Common myeloid progenitor, CD34-positive (primary cell): ENCODE measurements around the gene RBM14.

ENCODE experiments used
- CTCF ChIA-PET: fragments of 350-600 bp; sonication (Branson Sonifier 250); formaldehyde crosslinking; loops from one replicate; lab custom pipeline; 2021; ENCODE audit warnings: antibody characterized with exemption; lab: Charles Lee
- POLR2A ChIA-PET: fragments of 350-600 bp; sonication (Branson Sonifier 250); formaldehyde crosslinking; loops from one replicate; lab custom pipeline; 2021; ENCODE audit warnings: antibody characterized with exemption; lab: Charles Lee
- DNase-seq, 3 donors: peaks; one replicate each; pipeline versions ENCODE4 v3.0.0 to v3.0.0-alpha.2; 2013
- H3K27ac ChIP-seq, 2 experiments: 1 replicate in 1 of 2; 2 replicates in 1 of 2; pipeline ENCODE4 v1.7.0; 2013; ENCODE audit warnings: inconsistent platforms in 2 of 2, low read length in 2 of 2, mild to moderate bottlenecking in 2 of 2, low read depth in 1 of 2, moderate library complexity in 1 of 2; ENCODE audit not compliant: severe bottlenecking in 2 of 2, insufficient read depth in 1 of 2, poor library complexity in 1 of 2
- H3K27me3 ChIP-seq, 5 experiments: replicated peaks in 2 of 5; 1 replicate in 3 of 5; 2 replicates in 2 of 5; pipeline versions ENCODE4 v1.6.1 to v1.7.0; 2013; ENCODE audit warnings: low read length in 4 of 5, mild to moderate bottlenecking in 2 of 5, moderate library complexity in 2 of 5, inconsistent platforms in 1 of 5; ENCODE audit not compliant: insufficient read depth in 5 of 5, control insufficient read depth in 4 of 5
- H3K36me3 ChIP-seq, 4 experiments: 1 replicate in 2 of 4; 2 replicates in 2 of 4; pipeline versions ENCODE4 v1.6.1 to v1.7.0; 2013; ENCODE audit warnings: low read length in 3 of 4, control low read depth in 1 of 4, mild to moderate bottlenecking in 1 of 4; ENCODE audit not compliant: control insufficient read depth in 4 of 4, insufficient read depth in 4 of 4
- H3K4me1 ChIP-seq, 4 experiments: 1 replicate in 3 of 4; 2 replicates in 1 of 4; pipeline versions ENCODE4 v1.6.1 to v1.7.1; 2013; ENCODE audit warnings: low read length in 3 of 4, mild to moderate bottlenecking in 3 of 4, control low read depth in 1 of 4, inconsistent platforms in 1 of 4, moderate library complexity in 1 of 4; ENCODE audit not compliant: control insufficient read depth in 4 of 4, insufficient read depth in 4 of 4; ENCODE audit errors: control extremely low read depth in 1 of 4
- H3K4me3 ChIP-seq, 7 experiments: 1 replicate in 4 of 7; 2 replicates in 3 of 7; pipeline versions ENCODE4 v1.5.1 to v1.7.0; 2013; ENCODE audit warnings: mild to moderate bottlenecking in 7 of 7, low read length in 6 of 7, moderate library complexity in 6 of 7, inconsistent platforms in 2 of 7, low read depth in 2 of 7, control low read depth in 1 of 7; ENCODE audit not compliant: insufficient read depth in 4 of 7, control insufficient read depth in 1 of 7; ENCODE audit errors: extremely low read depth in 1 of 7
- H3K9me3 ChIP-seq, 5 experiments: 1 replicate in 4 of 5; 2 replicates in 1 of 5; pipeline versions ENCODE4 v1.6.1 to v1.7.1; 2013; ENCODE audit warnings: low read length in 4 of 5, mild to moderate bottlenecking in 2 of 5, inconsistent platforms in 1 of 5, low read depth in 1 of 5, moderate library complexity in 1 of 5; ENCODE audit not compliant: control insufficient read depth in 4 of 5, insufficient read depth in 2 of 5; ENCODE audit errors: control extremely low read depth in 1 of 5
- WGBS: methylation state at CpG from one replicate; pipeline ENCODE4 v1.1.5; 2013; ENCODE audit not compliant: insufficient coverage; 5-methylcytosine and 5-hydroxymethylcytosine counted together

Gene RBM14

DNA sequence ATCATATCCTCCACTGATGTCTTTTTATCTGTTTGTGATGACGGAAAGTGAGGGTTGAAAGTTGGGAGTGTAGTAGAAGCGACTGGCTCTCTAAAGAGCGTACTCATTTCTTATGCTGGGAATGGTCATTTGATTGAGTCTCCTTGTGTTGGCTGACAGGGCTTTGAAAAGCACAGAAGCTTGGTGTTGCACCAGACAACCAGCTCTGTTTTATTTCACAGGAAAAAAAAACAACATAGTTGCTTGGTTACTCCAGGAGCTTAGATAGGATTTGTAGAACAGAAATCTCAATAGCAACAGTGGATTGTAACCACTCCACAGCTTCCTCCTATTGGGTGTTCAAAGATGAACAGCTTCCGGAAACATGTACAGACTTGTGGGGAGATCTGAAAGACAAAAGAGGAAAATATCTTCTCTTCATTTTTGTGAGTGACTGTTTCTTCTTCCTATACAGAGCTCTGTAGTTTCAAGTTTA, 2.7 kb downstream of the RBM14 start:
- Histone ChIP-seq H3K9me3 (no peaks in the 10 kb centered on the region), H3K27ac (peak overlapping the region; percentile 93 to 97), H3K4me3 (peak overlapping the region in 6 of 7 experiments; percentile 90 to 100 (median 96)), H3K27me3 (no peaks in the 10 kb centered on the region), H3K4me1 (peaks cover 21 to 44% (median 33%) of the 10 kb centered on the region in 4 experiments), H3K36me3 (peaks cover 0 to 59% (median 32%) of the 10 kb centered on the region in 4 experiments)
- ChIA-PET POLR2A (interaction anchor here (0.7 to 1.0 kb wide), 2 partner anchors 11 to 73 kb away, joined by 3 to 7 read pairs; partner anchors contain the start of gene ZDHHC24), CTCF (interaction anchor here (0.6 to 3.5 kb wide), 10 partner anchors 9 to 49 kb away, joined by 3 to 15 read pairs (median 3); partner anchors contain the start of genes CCDC87, CCS and RBM4)
- 81% methylated on average over 3 of the region's 4 CpGs for WGBS
- peak; percentile 76 to 94 (median 92) for DNase-seq

DNA sequence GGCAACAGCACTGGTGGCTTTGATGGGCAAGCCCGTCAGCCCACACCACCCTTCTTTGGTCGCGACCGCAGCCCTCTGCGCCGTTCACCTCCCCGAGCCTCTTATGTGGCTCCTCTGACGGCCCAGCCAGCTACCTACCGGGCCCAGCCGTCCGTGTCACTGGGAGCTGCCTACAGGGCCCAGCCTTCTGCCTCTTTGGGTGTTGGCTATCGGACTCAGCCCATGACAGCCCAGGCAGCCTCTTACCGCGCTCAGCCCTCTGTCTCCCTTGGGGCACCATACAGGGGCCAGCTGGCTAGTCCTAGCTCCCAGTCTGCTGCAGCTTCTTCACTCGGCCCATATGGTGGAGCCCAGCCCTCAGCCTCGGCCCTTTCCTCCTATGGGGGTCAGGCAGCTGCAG, 8.0 kb downstream of the RBM14 start:
- Histone ChIP-seq H3K9me3 (no peaks in the 10 kb centered on the region), H3K4me1 (peaks cover 5 to 20% (median 12%) of the 10 kb centered on the region in 4 experiments), H3K4me3 (no peak overlapping the region), H3K36me3 (peaks cover 20 to 91% (median 72%) of the 10 kb centered on the region in 4 experiments), H3K27ac (no peak overlapping the region), H3K27me3 (no peaks in the 10 kb centered on the region)
- ChIA-PET POLR2A (interaction anchor here (1.6 kb wide), 1 partner anchor 14 kb away, joined by 6 read pairs; the partner anchor contains the start of gene RBM4), CTCF (interaction anchor here (0.7 to 7.2 kb wide), 6 partner anchors 9 to 54 kb away, joined by 3 to 52 read pairs (median 6); partner anchors contain the start of genes CCDC87, CCS, RBM4 and RBM4B)
- no peak for DNase-seq
- 99% methylated on average over 16 of the region's 16 CpGs for WGBS

DNA sequence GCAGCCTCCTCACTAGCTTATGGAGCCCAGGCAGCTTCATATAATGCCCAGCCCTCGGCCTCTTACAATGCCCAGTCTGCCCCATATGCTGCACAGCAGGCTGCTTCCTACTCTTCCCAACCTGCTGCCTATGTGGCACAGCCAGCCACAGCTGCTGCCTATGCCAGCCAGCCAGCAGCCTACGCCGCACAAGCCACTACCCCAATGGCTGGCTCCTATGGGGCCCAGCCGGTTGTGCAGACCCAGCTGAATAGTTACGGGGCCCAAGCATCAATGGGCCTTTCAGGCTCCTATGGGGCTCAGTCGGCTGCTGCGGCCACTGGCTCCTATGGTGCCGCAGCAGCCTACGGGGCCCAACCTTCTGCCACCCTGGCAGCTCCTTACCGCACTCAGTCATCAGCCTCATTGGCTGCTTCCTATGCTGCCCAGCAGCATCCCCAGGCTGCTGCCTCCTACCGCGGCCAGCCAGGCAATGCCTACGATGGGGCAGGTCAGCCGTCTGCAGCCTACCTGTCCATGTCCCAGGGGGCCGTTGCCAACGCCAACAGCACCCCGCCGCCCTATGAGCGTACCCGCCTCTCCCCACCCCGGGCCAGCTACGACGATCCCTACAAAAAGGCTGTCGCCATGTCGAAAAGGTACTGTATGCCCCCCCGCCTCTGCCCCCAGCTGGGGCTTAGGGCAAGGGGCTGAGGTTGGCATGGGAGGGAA, 8.8 kb downstream of the RBM14 start:
- Histone ChIP-seq H3K36me3 (peaks cover 20 to 94% (median 76%) of the 10 kb centered on the region in 4 experiments), H3K9me3 (no peaks in the 10 kb centered on the region), H3K27me3 (no peaks in the 10 kb centered on the region), H3K4me3 (no peak overlapping the region), H3K4me1 (peaks cover 0 to 15% (median 8%) of the 10 kb centered on the region in 4 experiments), H3K27ac (no peak overlapping the region)
- ChIA-PET CTCF (interaction anchor here (0.7 to 7.2 kb wide), 6 partner anchors 8 to 53 kb away, joined by 3 to 52 read pairs (median 6); partner anchors contain the start of genes CCDC87, CCS, RBM4 and RBM4B), POLR2A (interaction anchor here (1.6 kb wide), 1 partner anchor 13 kb away, joined by 6 read pairs; the partner anchor contains the start of gene RBM4)
- 99% methylated on average over 24 of the region's 26 CpGs for WGBS
- no peak for DNase-seq

DNA sequence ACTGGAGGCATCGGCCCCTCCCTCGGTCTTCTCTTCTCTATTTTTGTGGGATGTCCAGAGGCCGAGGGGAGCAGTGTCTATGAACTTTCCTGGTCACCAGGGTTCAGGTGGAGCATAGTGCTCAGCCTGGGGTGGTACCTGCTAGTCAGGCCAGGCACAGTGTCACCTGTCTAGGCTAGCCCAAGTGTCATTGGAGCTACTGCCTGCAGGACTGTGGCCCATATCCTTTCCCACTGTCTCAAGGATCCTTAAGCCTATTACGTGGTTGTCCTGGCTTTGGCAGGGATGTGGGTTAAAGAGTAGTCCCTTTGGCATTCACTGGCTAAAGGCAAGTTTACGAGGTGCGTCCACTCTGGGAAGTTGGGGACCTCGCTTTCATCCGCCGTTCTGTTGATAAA, 9.3 kb downstream of the RBM14 start:
- 100% methylated on average over 1 of the region's 9 CpGs for WGBS
- Histone ChIP-seq H3K27ac (no peak overlapping the region), H3K4me3 (no peak overlapping the region), H3K27me3 (no peaks in the 10 kb centered on the region), H3K36me3 (peaks cover 24 to 97% (median 77%) of the 10 kb centered on the region in 4 experiments), H3K9me3 (no peaks in the 10 kb centered on the region), H3K4me1 (peaks cover 0 to 15% (median 8%) of the 10 kb centered on the region in 4 experiments)
- ChIA-PET CTCF (interaction anchor here (1.5 to 7.2 kb wide), 2 partner anchors 12 to 46 kb away, joined by 3 to 52 read pairs; partner anchors contain the start of gene RBM4), POLR2A (interaction anchor here (0.6 to 1.6 kb wide), 2 partner anchors 12 to 295 kb away, joined by 3 to 6 read pairs; partner anchors contain the start of gene RBM4)
- no peak for DNase-seq

DNA sequence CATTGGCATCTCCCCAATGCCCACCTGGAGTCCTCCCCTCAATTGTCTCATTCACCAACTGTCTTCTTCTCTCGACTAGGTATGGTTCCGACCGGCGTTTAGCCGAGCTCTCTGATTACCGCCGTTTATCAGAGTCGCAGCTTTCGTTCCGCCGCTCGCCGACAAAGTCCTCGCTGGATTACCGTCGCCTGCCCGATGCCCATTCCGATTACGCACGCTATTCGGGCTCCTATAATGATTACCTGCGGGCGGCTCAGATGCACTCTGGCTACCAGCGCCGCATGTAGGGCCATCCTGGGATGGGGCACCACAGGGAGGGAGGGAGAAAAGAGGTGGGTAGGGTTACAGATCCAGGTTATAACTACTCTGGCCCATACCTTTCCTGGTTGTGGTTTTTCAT, 10.0 kb downstream of the RBM14 start:
- WGBS = 97% methylated on average over 22 of the region's 25 CpGs
- peaks cover 0 to 11% (median 6%) of the 10 kb centered on the region in 4 experiments for H3K4me1 ChIP-seq
- H3K4me3 ChIP-seq = no peak overlapping the region
- peaks cover 24 to 92% (median 74%) of the 10 kb centered on the region in 4 experiments for H3K36me3 ChIP-seq
- no peaks in the 10 kb centered on the region for H3K9me3 ChIP-seq
- no peak for DNase-seq
- no peak overlapping the region for H3K27ac ChIP-seq
- POLR2A ChIA-PET = interaction anchor here (0.6 kb wide), 1 partner anchor 295 kb away, joined by 3 read pairs; no protein-coding TSS in a partner anchor
- H3K27me3 ChIP-seq = no peaks in the 10 kb centered on the region
- CTCF ChIA-PET = interaction anchor here (0.7 to 7.2 kb wide), 3 partner anchors 12 to 47 kb away, joined by 3 to 52 read pairs (median 3); partner anchors contain the start of genes CCDC87 and RBM4

DNA sequence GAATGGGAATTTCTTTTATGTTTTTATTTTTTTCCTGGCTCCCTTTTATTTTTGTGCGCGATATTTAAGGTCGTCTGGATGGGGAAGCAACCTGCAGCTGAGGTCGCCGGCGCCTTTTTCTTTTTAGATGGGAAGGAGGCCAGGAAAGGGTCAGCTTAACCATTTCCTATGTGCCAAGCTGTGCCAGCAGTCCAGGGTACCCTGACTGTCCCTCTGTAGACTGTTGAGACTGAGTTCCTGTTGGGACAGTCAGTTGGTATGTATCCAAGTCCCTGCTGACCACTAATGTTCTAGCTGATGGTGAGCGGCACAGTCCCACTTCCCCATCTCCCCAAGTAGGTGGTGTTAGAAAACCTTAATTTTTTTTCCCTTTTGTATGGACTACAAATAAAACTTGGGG, 10.5 kb downstream of the RBM14 start:
- peaks cover 24 to 90% (median 72%) of the 10 kb centered on the region in 4 experiments for H3K36me3 ChIP-seq
- no peak overlapping the region for H3K27ac ChIP-seq
- H3K4me1 ChIP-seq = peaks cover 0 to 11% (median 6%) of the 10 kb centered on the region in 4 experiments
- 98% methylated on average over 7 of the region's 7 CpGs for WGBS
- no peak overlapping the region for H3K4me3 ChIP-seq
- H3K9me3 ChIP-seq = no peaks in the 10 kb centered on the region
- ChIA-PET CTCF (interaction anchor here (0.7 to 7.2 kb wide), 4 partner anchors 11 to 49 kb away, joined by 3 to 52 read pairs (median 3); partner anchors contain the start of genes CCDC87 and RBM4), POLR2A (no interaction called here)
- DNase-seq = no peak
- H3K27me3 ChIP-seq = no peaks in the 10 kb centered on the region
